Smooth muscle cell of the pulmonary artery (primary cell): ENCODE results near the gene PDLIM4. TPM values are rescaled to one million over a fixed set of nuclear protein-coding genes. Genes with fewer than 3 reads are reported as not detected.

Experiments used
- total RNA-seq: library from RNA; depleted of rRNA; stranded (reverse); fragments of >200 nt; gene quantifications from 2 replicates; pipeline ENCODE4 v1.2.3, GENCODE V29; 2014

PDLIM4 gene
- 30.6 and 125 TPM in 2 replicates for total RNA-seq

GRCh38 chr5:132257131-132258101 lies at the start of gene PDLIM4:
Gene PDLIM4 (plus strand): TSS chr5:132257696. CDS start chr5:132257735, 39 bp downstream.

GRCh38 chr5:132227485-132228240 lies 29.8 kb upstream of the PDLIM4 start, which contains the start of gene P4HA2:
Gene P4HA2 (minus strand): TSS chr5:132227853. CDS start chr5:132218626, 9,227 bp downstream.

GRCh38 chr5:132293992-132294727 lies 36.7 kb downstream of the PDLIM4 start, which contains the start of gene SLC22A4:
Gene SLC22A4 (plus strand): TSS chr5:132294394. CDS start chr5:132294617, 223 bp downstream.

Other genes with a start within 250 kb of the PDLIM4 start
- 0.17 TPM in 1 of 2 replicates, not detected in the other for gene ACSL6, start 246.0 kb upstream of the PDLIM4 start, total RNA-seq
- gene IL3, start 197.0 kb upstream of the PDLIM4 start, total RNA-seq = not detected in 2 replicates
- gene CSF2, start 183.9 kb upstream of the PDLIM4 start, total RNA-seq = 1.9 TPM in 1 of 2 replicates, not detected in the other
- gene P4HA2, start 29.8 kb upstream of the PDLIM4 start, total RNA-seq = 483 and 725 TPM in 2 replicates
- gene SLC22A4, start 36.7 kb downstream of the PDLIM4 start, total RNA-seq = 0.78 and 6.7 TPM in 2 replicates
- 4.2 and 5.0 TPM in 2 replicates for gene SLC22A5, start 112.0 kb downstream of the PDLIM4 start, total RNA-seq
- gene IRF1, start 233.1 kb downstream of the PDLIM4 start, total RNA-seq = 16.1 and 17.7 TPM in 2 replicates